Measurements from ENCODE around the gene LIMS1. TPM values are rescaled to one million over a fixed set of nuclear protein-coding genes. Genes with fewer than 3 reads are reported as not detected.

LIMS1 gene
- total RNA-seq, 1 experiment from 2014 or later = 56.2 TPM

DNA sequence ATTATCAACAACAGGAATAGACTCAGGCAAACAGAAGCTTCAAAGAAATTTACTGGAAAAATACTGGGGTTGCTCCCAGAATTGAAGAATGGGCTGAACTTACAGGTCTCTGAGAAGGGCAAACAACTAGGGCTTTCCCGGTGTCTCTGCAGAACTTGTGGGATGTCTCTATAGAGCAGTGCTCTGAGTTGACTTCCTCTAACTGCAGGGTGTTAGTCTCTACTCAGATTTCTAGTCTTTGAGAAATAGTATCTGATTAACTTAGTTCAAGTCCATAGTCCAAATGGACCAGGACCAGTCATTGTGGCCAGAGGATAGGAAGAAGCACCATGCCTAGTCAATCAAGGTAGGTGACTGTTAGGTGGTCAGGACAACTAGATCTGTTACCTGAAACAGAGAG lies 45.8 kb downstream of the LIMS1 start:
- CTCF ChIA-PET = no interaction called here
- DNase-seq (ENCODE audit: low read depth, low spot score) = no peak
- TF ChIP-seq SIN3A (IDR thresholded peaks at IDR 0.05; ENCODE audit: low read depth) (no peak), EZH2phosphoT487 (IDR thresholded peaks at IDR 0.05; ENCODE audit: borderline replicate concordance) (no peak), FOSL1 (IDR thresholded peaks at IDR 0.05; ENCODE audit: low read depth) (no peak), ZFX (IDR thresholded peaks at IDR 0.05) (no peak), EZH2 (IDR thresholded peaks at IDR 0.05) (no peak), CBX3 (IDR thresholded peaks at IDR 0.05; ENCODE audit: low read depth) (no peak), SRF (IDR thresholded peaks at IDR 0.05; ENCODE audit: low read depth) (no peak), CEBPB (IDR thresholded peaks at IDR 0.05; ENCODE audit: low read depth) (no peak), JUND (IDR thresholded peaks at IDR 0.05) (no peak), EGR1 (IDR thresholded peaks at IDR 0.05; ENCODE audit: low read depth) (no peak), POLR2A (IDR thresholded peaks at IDR 0.05; ENCODE audit: borderline replicate concordance, extremely low read depth, insufficient read depth, insufficient read length) (no peak), POLR2AphosphoS5 (IDR thresholded peaks at IDR 0.05; ENCODE audit: low read depth, low read length) (no peak), SP1 (IDR thresholded peaks at IDR 0.05; ENCODE audit: low read depth) (no peak), ELF1 (IDR thresholded peaks at IDR 0.05; ENCODE audit: borderline replicate concordance, low read depth) (no peak), YY1 (IDR thresholded peaks at IDR 0.05; ENCODE audit: extremely low read depth, insufficient replicate concordance, low read depth, low read length) (no peak), ZNF274 (IDR thresholded peaks at IDR 0.05; ENCODE audit: low read depth, low read length) (no peak), TCF7L2 (IDR thresholded peaks at IDR 0.05; ENCODE audit: borderline replicate concordance, extremely low read depth, insufficient read depth, insufficient read length) (no peak)
- TF ChIP-seq, protein P1, sequence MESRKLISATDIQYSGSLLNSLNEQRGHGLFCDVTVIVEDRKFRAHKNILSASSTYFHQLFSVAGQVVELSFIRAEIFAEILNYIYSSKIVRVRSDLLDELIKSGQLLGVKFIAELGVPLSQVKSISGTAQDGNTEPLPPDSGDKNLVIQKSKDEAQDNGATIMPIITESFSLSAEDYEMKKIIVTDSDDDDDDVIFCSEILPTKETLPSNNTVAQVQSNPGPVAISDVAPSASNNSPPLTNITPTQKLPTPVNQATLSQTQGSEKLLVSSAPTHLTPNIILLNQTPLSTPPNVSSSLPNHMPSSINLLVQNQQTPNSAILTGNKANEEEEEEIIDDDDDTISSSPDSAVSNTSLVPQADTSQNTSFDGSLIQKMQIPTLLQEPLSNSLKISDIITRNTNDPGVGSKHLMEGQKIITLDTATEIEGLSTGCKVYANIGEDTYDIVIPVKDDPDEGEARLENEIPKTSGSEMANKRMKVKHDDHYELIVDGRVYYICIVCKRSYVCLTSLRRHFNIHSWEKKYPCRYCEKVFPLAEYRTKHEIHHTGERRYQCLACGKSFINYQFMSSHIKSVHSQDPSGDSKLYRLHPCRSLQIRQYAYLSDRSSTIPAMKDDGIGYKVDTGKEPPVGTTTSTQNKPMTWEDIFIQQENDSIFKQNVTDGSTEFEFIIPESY (IDR thresholded peaks at IDR 0.05; ENCODE audit: extremely low read depth, insufficient replicate concordance, low read length) = no peak
- TF ChIP-seq, protein P2, sequence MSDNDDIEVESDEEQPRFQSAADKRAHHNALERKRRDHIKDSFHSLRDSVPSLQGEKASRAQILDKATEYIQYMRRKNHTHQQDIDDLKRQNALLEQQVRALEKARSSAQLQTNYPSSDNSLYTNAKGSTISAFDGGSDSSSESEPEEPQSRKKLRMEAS (IDR thresholded peaks at IDR 0.05) = no peak
- TF ChIP-seq, protein P3, sequence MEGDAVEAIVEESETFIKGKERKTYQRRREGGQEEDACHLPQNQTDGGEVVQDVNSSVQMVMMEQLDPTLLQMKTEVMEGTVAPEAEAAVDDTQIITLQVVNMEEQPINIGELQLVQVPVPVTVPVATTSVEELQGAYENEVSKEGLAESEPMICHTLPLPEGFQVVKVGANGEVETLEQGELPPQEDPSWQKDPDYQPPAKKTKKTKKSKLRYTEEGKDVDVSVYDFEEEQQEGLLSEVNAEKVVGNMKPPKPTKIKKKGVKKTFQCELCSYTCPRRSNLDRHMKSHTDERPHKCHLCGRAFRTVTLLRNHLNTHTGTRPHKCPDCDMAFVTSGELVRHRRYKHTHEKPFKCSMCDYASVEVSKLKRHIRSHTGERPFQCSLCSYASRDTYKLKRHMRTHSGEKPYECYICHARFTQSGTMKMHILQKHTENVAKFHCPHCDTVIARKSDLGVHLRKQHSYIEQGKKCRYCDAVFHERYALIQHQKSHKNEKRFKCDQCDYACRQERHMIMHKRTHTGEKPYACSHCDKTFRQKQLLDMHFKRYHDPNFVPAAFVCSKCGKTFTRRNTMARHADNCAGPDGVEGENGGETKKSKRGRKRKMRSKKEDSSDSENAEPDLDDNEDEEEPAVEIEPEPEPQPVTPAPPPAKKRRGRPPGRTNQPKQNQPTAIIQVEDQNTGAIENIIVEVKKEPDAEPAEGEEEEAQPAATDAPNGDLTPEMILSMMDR (IDR thresholded peaks at IDR 0.05 in 2 of 3, conservative IDR thresholded peaks at IDR 0.05 in 1 of 3; ENCODE audit: borderline replicate concordance in 1 of 3, insufficient read depth in 1 of 3, low read depth in 2 of 3, low read length in 2 of 3) = no peak
- H3K4me3 ChIP-seq (replicated peaks in 1 of 2; ENCODE audit: low read depth in 1 of 2, low read length in 2 of 2) = no peak overlapping the region
- no peaks in the 10 kb centered on the region for H4K20me1 ChIP-seq (ENCODE audit: insufficient read depth)
- intact Hi-C loops (cut with micrococcal nuclease) = loop anchor here (5.0 to 10.0 kb wide), 2 partner anchors 645 to 1943 kb away; no protein-coding TSS in a partner anchor
- H3K79me2 ChIP-seq (ENCODE audit: insufficient read depth, low read length) = peaks cover 39% of the 10 kb centered on the region
- H3K36me3 ChIP-seq (ENCODE audit: control insufficient read depth in 1 of 2, insufficient read depth in 2 of 2, low read length in 2 of 2) = no peaks in the 10 kb centered on the region
- H3K9me3 ChIP-seq (ENCODE audit: control insufficient read depth in 1 of 2, insufficient read depth in 1 of 2, low read depth in 1 of 2, low read length in 2 of 2) = no peaks in the 10 kb centered on the region
- RAD21 ChIA-PET (ENCODE audit: low non-redundant PET in 1 of 2, low total read pairs in 2 of 2, uncharacterized antibody in 2 of 2, unreplicated experiment in 2 of 2) = no interaction called here
- H3K4me1 ChIP-seq (ENCODE audit: control insufficient read depth in 1 of 2, insufficient read depth in 2 of 2, low read length in 2 of 2) = peaks cover 0 to 7% of the 10 kb centered on the region in 2 experiments; a peak in 1 of 4 replicates
- BruUV-seq (replicated peaks) = no TSS peak
- no peaks in the 10 kb centered on the region for H3K27me3 ChIP-seq (ENCODE audit: insufficient read depth, low read length)
- no peak overlapping the region for H3K4me2 ChIP-seq (ENCODE audit: low read length)
- H2AFZ ChIP-seq (ENCODE audit: low read depth, low read length, poor library complexity, severe bottlenecking) = no peak overlapping the region
- no peak overlapping the region for H3K9ac ChIP-seq (ENCODE audit: low read length)
- no peaks in the 10 kb centered on the region for H3K9me2 ChIP-seq (ENCODE audit: insufficient read depth)
- no peak overlapping the region for H3K27ac ChIP-seq (ENCODE audit: low read depth, low read length)
- no peak for ATAC-seq
- POLR2A ChIA-PET = no interaction called here
